ENCODE results near the gene ZNF341.

ZNF341 gene

DNA sequence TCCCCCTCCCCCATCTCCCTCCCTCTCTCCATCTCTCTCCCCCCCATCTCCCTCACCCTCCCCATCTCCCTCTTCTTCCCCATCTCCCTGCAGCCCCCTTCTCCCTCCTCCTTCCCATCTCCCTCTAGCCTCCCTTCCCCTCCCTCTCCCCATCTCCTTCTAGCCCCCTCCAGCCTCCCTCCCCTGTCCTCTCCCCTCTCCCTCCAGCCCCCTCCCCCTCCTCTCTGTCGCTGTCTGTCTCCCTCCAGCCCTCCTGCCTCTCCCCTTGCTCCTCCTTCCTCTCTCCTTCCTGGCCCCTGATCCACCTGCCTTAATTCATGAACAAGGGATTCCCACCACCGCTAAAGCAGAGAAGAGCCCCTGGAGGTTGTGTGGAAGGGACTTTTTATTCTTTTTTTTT lies 52.4 kb downstream of the ZNF341 start:
- no peak for DNase-seq (ENCODE audit: extremely low spot score)
- ChIA-PET CTCF (no interaction called here), POLR2A (no interaction called here)
- TF ChIP-seq CTCF (IDR thresholded peaks at IDR 0.05; ENCODE audit: control extremely low read depth, extremely low read depth, low read depth, missing control alignments), result no peak

- ChIA-PET POLR2A (no interaction called here), CTCF (no interaction called here)
- TF ChIP-seq CTCF (IDR thresholded peaks at IDR 0.05; ENCODE audit: control extremely low read depth, extremely low read depth, low read depth, missing control alignments), result no peak
- DNase-seq (ENCODE audit: extremely low spot score), result no peak
These were observed 53.7 kb downstream of the ZNF341 start for GRCh38 chr20:33785503-33785902.

DNA sequence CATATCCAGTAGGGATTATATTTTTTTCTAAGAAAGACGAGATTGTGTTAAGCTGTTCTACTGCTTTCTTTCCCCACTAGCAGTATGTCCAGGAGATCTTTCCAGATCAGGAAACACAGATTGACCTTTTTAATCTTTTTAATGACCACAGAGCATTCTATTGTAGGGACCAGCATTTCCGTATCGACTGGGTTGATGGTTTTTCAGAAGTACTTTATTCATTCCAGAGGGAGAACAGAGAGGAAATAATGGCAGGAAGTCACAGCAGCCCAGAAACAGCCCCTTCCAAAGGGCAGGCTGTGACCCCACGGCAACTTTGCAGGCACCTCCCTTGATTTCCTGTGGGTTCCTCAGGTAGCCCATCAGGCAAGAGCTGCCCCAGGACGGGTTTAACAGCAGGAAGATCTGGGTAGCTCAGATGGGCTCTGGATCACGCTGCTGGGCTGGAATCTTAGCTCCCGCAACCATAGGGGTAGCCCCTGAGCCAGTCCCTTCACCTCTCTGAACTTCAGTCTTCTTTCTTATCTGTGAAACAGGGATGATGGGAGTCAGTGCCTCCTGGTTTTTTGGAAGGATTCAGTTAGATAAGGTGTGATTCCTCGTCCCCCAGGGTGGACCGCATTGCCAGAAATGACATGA lies 55.6 kb downstream of the ZNF341 start:
- TF ChIP-seq CTCF (IDR thresholded peaks at IDR 0.05; ENCODE audit: control extremely low read depth, extremely low read depth, low read depth, missing control alignments), result no peak
- POLR2A ChIA-PET, result no interaction called here
- CTCF ChIA-PET, result interaction anchor here (1.1 kb wide), 1 partner anchor 23 kb away, joined by 4 read pairs; no protein-coding TSS in a partner anchor
- no peak for DNase-seq (ENCODE audit: extremely low spot score)

GRCh38 chr20:33788351-33789049 lies 56.7 kb downstream of the ZNF341 start:
- TF ChIP-seq CTCF (IDR thresholded peaks at IDR 0.05; ENCODE audit: control extremely low read depth, extremely low read depth, low read depth, missing control alignments), result no peak
- DNase-seq (ENCODE audit: extremely low spot score), result no peak
- ChIA-PET POLR2A (no interaction called here), CTCF (interaction anchor here (0.7 kb wide), 1 partner anchor 10 kb away, joined by 3 read pairs; no protein-coding TSS in a partner anchor)

DNA sequence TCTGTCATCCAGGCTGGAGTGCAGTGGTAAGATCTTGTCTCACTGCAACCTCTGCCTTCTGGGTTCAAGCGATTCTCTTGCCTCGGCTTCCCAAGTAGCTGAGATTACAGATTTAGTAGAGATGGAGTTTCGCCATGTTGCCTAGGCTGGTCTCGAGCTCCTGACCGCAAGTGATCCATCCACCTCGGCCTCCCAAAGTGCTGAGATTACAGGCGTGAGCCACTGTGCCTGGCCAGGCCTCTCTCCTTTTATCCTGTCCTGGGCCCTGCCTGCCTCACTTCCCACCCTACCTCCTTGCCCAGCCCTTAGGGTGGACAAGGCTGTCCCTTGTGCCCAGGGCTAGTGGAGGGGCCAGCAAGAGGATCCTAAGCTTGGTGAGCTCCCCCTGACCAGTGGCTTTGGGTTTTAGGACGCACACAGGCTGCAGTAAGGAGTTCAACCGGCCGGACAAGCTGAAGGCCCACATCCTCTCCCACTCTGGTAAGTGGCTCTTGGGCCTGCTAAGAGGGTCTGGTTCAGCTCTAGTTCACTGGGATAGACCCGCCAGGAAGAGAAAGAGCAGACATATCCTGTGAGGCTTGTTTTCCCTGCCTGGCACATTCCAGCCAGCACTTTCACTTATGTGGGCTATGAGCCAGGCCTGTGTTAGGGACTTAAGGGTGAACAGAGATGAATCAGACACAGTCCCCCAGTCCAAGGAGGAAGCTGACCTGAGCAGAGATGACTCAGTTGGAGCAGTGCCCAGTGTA lies 57.5 kb downstream of the ZNF341 start:
- no peak for TF ChIP-seq CTCF (IDR thresholded peaks at IDR 0.05; ENCODE audit: control extremely low read depth, extremely low read depth, low read depth, missing control alignments)
- DNase-seq (ENCODE audit: extremely low spot score), result no peak
- POLR2A ChIA-PET, result no interaction called here
- CTCF ChIA-PET, result interaction anchor here (1.0 to 1.3 kb wide), 2 partner anchors 10 kb away, joined by 3 to 4 read pairs; no protein-coding TSS in a partner anchor

DNA sequence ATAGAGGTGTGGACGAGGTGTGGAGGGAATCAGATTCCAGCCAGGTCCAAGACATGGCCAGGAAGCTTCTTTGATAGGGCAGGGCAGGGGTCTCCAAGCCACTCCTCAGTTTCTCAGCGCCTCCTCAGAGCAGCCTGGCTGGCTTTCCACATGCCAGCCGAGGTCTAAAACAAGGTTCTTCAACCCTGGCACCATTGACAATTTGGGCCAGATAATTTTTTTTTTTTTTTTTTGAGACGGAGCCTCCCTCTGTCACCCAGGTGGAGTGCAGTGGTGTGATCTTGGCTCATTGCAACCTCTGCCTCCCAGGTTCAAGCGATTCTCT lies 58.0 kb downstream of the ZNF341 start:
- no peak for TF ChIP-seq CTCF (IDR thresholded peaks at IDR 0.05; ENCODE audit: control extremely low read depth, extremely low read depth, low read depth, missing control alignments)

More for the DNA sequence above, 58.0 kb downstream of the ZNF341 start:
- DNase-seq (ENCODE audit: extremely low spot score), result no peak
- CTCF ChIA-PET, result interaction anchor here (1.0 to 1.3 kb wide), 2 partner anchors 9 to 11 kb away, joined by 3 to 4 read pairs; no protein-coding TSS in a partner anchor
- POLR2A ChIA-PET, result no interaction called here
